Tibial nerve (tissue), 4 donors: ENCODE measurements around the gene GPR151.

ENCODE experiments used
- EP300 ChIP-seq, 2 donors: sonication (generic); formaldehyde crosslinking; IDR thresholded peaks; one replicate each; pipeline ENCODE4 v1.6.1; 2017; ENCODE audit warnings: antibody characterized with exemption in 2 of 2, mild to moderate bottlenecking in 1 of 2
- POLR2A ChIP-seq, 2 donors: fragments of 450-650 bp; IDR thresholded peaks; one replicate each; pipeline ENCODE4 v1.6.1; 2017; ENCODE audit warnings: antibody characterized with exemption in 2 of 2, mild to moderate bottlenecking in 2 of 2, moderate library complexity in 2 of 2
- TF ChIP-seq, protein P1 (sequence below), 5 experiments: fragments of 200-600 bp in 3 of 5; fragments of 450-650 bp in 2 of 5; sonication (generic) in 3 of 5; IDR thresholded peaks; one replicate each; pipeline ENCODE4 v1.5.1; 2016 to 2019; ENCODE audit warnings: antibody characterized with exemption in 5 of 5, mild to moderate bottlenecking in 3 of 5, moderate library complexity in 2 of 5

DNA sequence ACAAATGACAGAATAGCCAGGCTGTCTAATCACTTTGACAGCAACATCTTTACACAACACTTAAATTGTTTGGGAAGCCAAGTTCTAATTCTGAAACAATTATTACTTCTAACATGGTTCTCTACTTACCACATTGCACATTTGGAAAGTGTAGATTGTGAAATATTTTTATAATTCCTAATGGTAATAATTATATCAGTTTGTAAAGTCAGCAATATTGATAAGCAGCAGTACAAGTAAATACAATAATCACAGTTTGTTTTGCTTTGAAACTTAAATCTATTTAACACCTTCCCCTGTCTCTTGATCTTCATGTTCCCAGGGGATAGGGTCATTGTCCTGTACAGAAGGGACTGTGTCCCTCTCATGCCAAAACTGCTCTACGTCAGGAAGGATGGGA is 1.4 kb downstream of the GPR151 start:
- TF ChIP-seq EP300 (IDR thresholded peaks at IDR 0.05) = no peak
- TF ChIP-seq, protein P1, sequence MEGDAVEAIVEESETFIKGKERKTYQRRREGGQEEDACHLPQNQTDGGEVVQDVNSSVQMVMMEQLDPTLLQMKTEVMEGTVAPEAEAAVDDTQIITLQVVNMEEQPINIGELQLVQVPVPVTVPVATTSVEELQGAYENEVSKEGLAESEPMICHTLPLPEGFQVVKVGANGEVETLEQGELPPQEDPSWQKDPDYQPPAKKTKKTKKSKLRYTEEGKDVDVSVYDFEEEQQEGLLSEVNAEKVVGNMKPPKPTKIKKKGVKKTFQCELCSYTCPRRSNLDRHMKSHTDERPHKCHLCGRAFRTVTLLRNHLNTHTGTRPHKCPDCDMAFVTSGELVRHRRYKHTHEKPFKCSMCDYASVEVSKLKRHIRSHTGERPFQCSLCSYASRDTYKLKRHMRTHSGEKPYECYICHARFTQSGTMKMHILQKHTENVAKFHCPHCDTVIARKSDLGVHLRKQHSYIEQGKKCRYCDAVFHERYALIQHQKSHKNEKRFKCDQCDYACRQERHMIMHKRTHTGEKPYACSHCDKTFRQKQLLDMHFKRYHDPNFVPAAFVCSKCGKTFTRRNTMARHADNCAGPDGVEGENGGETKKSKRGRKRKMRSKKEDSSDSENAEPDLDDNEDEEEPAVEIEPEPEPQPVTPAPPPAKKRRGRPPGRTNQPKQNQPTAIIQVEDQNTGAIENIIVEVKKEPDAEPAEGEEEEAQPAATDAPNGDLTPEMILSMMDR (IDR thresholded peaks at IDR 0.05) = no peak
- TF ChIP-seq POLR2A (IDR thresholded peaks at IDR 0.05) = no peak
